Measurements from ENCODE around the gene PLPP6. TPM values are rescaled to one million over a fixed set of nuclear protein-coding genes. Genes with fewer than 3 reads are reported as not detected.

The PLPP6 gene
- total RNA-seq, 1 experiment from 2014 or later: 1.8 TPM

- Histone ChIP-seq H3K9me3 (replicated peaks) (no peaks in the 10 kb centered on the region), H3K27me3 (replicated peaks) (no peaks in the 10 kb centered on the region), H3K27ac (no peak overlapping the region), H3K4me1 (replicated peaks) (peaks cover 3% of the 10 kb centered on the region; the same call in 1 of the 2 replicates), H3K4me3 (no peak overlapping the region), H3K36me3 (no peaks in the 10 kb centered on the region)
- DNase-seq (ENCODE audit: low read depth in 1 of 2, low spot score in 2 of 2): no peak
These were observed 6.5 kb downstream of the PLPP6 start for GRCh38 chr9:4668604-4669003.

DNA sequence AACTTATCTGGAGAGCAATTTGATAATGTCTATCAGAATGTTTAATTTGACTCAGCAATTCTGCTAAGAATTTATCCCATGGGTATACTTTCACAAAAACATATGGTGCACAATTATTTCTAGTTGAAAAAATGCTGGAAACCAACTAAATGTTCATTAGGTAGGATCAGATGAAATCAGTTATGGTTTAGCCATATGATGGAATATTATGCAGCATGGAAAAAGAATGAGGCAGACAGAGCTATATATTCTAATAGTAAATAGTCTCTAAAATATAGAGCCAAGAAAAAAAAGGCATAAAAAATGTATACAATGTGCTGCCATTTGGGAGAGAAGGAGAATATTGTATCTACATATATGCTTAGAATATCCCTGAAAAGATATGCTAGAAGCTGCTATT, 7.8 kb downstream of the PLPP6 start:
- H3K27ac ChIP-seq: no peak overlapping the region
- no peaks in the 10 kb centered on the region for H3K9me3 ChIP-seq (replicated peaks)
- H3K4me1 ChIP-seq (replicated peaks): no peaks in the 10 kb centered on the region
- no peaks in the 10 kb centered on the region for H3K27me3 ChIP-seq (replicated peaks)
- H3K4me3 ChIP-seq: no peak overlapping the region
- no peaks in the 10 kb centered on the region for H3K36me3 ChIP-seq
- DNase-seq (ENCODE audit: low read depth in 1 of 2, low spot score in 2 of 2): no peak

GRCh38 chr9:4670591-4670990, 8.5 kb downstream of the PLPP6 start:
- Histone ChIP-seq H3K4me3 (no peak overlapping the region), H3K4me1 (replicated peaks) (no peaks in the 10 kb centered on the region), H3K27me3 (replicated peaks) (no peaks in the 10 kb centered on the region), H3K36me3 (no peaks in the 10 kb centered on the region), H3K9me3 (replicated peaks) (no peaks in the 10 kb centered on the region), H3K27ac (no peak overlapping the region)
- no peak for DNase-seq (ENCODE audit: low read depth in 1 of 2, low spot score in 2 of 2)

DNA sequence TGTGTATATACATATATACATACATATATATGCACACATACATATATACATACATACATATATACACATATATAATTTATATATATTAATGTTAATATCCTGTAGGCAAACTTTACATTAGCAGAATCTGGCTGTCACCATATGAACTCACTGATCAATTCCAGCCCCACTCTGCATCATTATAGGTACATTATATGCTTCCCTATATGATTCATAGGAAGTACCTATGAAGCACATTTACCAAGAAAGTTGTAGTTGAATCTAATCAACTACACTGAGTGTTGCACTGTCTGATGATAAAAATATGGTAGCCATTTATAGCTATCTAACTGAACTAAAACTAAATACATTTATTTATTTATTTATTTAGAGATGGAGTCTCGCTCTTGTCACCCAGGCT, 9.6 kb downstream of the PLPP6 start:
- no peak overlapping the region for H3K27ac ChIP-seq
- no peaks in the 10 kb centered on the region for H3K27me3 ChIP-seq (replicated peaks)
- H3K4me3 ChIP-seq: no peak overlapping the region
- H3K4me1 ChIP-seq (replicated peaks): no peaks in the 10 kb centered on the region
- no peak for DNase-seq (ENCODE audit: low read depth in 1 of 2, low spot score in 2 of 2)
- no peaks in the 10 kb centered on the region for H3K9me3 ChIP-seq (replicated peaks)
- H3K36me3 ChIP-seq: no peaks in the 10 kb centered on the region

GRCh38 chr9:4674783-4675182, 12.7 kb downstream of the PLPP6 start:
- H3K27ac ChIP-seq: no peak overlapping the region
- peaks cover 3% of the 10 kb centered on the region; the same call in 1 of the 2 replicates for H3K36me3 ChIP-seq
- no peak for DNase-seq (ENCODE audit: low read depth in 1 of 2, low spot score in 2 of 2)
- H3K4me3 ChIP-seq: no peak overlapping the region
- H3K27me3 ChIP-seq (replicated peaks): no peaks in the 10 kb centered on the region
- H3K4me1 ChIP-seq (replicated peaks): peaks cover 5% of the 10 kb centered on the region; the same call in 1 of the 2 replicates
- no peaks in the 10 kb centered on the region for H3K9me3 ChIP-seq (replicated peaks)

- Histone ChIP-seq H3K4me3 (no peak overlapping the region), H3K9me3 (replicated peaks) (no peaks in the 10 kb centered on the region), H3K4me1 (replicated peaks) (peaks cover 12% of the 10 kb centered on the region; the same call in 1 of the 2 replicates), H3K36me3 (peaks cover 4% of the 10 kb centered on the region; the same call in 1 of the 2 replicates), H3K27ac (no peak overlapping the region), H3K27me3 (replicated peaks) (no peaks in the 10 kb centered on the region)
- DNase-seq (ENCODE audit: low read depth in 1 of 2, low spot score in 2 of 2): no peak
These were observed 15.3 kb downstream of the PLPP6 start for GRCh38 chr9:4677392-4677791.

DNA sequence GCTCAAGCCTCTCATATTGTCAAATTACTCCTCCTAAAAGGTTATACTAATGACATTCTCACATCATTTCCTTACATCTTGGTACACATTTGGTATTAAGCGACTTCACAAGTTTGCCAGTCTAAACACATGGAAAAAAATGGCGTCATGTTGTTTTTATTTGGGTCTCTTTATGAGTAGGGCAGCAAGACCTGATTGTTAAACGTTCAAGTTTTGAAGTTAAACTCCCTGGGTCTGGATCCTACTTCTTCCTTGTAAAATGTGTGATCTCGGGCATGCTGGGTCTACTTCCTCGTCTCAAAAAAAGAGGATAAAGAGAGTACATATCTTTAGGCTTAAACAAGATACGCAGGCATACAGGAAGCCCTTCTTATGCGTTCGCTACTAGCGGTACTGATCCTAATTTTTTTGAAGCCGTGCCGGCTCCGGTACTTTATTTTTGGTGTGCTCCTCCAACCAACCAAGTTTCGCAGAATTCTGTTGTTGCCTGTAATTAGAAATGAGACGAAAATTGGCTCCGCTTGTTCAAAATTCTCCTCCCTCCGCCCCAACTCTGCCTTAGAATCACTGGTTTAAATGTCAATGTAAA, 16.7 kb downstream of the PLPP6 start:
- peak overlapping the region; percentile 83 for H3K4me3 ChIP-seq
- peaks cover 4% of the 10 kb centered on the region; the same call in 1 of the 2 replicates for H3K36me3 ChIP-seq
- DNase-seq (ENCODE audit: low read depth in 1 of 2, low spot score in 2 of 2): peak in 1 of 2 experiments; percentile 55
- H3K9me3 ChIP-seq (replicated peaks): no peaks in the 10 kb centered on the region
- H3K27ac ChIP-seq: peak overlapping the region; percentile 92
- H3K4me1 ChIP-seq (replicated peaks): peaks cover 12% of the 10 kb centered on the region; the same call in 1 of the 2 replicates
- no peaks in the 10 kb centered on the region for H3K27me3 ChIP-seq (replicated peaks)

GRCh38 chr9:4679268-4680172, 17.4 kb downstream of the PLPP6 start, which contains the start of gene CDC37L1:
TSS of gene CDC37L1 (plus strand) at chr9:4679569. CDS start at chr9:4679768, 199 bp downstream.
- Histone ChIP-seq H3K36me3 (peaks cover 4% of the 10 kb centered on the region; the same call in 1 of the 2 replicates), H3K9me3 (replicated peaks) (no peaks in the 10 kb centered on the region), H3K4me3 (peak within 1 kb of the TSS; percentile 83), H3K27me3 (replicated peaks) (no peaks in the 10 kb centered on the region), H3K27ac (peak within 1 kb of the TSS; percentile 92), H3K4me1 (replicated peaks) (peaks cover 12% of the 10 kb centered on the region; the same call in 1 of the 2 replicates)
- DNase-seq (ENCODE audit: low read depth in 1 of 2, low spot score in 2 of 2): peak; percentile 85 to 92

- peaks cover 6% of the 10 kb centered on the region; the same call in 1 of the 2 replicates for H3K36me3 ChIP-seq
- H3K9me3 ChIP-seq (replicated peaks): no peaks in the 10 kb centered on the region
- no peak overlapping the region; the same call in 1 of the 2 replicates for H3K27ac ChIP-seq
- H3K4me1 ChIP-seq (replicated peaks): peaks cover 12% of the 10 kb centered on the region; the same call in 1 of the 2 replicates
- DNase-seq (ENCODE audit: low read depth in 1 of 2, low spot score in 2 of 2): peak in 1 of 2 experiments; percentile 4
- peak overlapping the region; percentile 83 for H3K4me3 ChIP-seq
- H3K27me3 ChIP-seq (replicated peaks): no peaks in the 10 kb centered on the region
These were observed 18.1 kb downstream of the PLPP6 start for GRCh38 chr9:4680173-4680525.

GRCh38 chr9:4680750-4681149, 18.7 kb downstream of the PLPP6 start:
- peak overlapping the region; percentile 83 for H3K4me3 ChIP-seq
- H3K4me1 ChIP-seq (replicated peaks): peaks cover 12% of the 10 kb centered on the region; the same call in 1 of the 2 replicates
- H3K9me3 ChIP-seq (replicated peaks): no peaks in the 10 kb centered on the region
- H3K27me3 ChIP-seq (replicated peaks): no peaks in the 10 kb centered on the region
- no peak overlapping the region for H3K27ac ChIP-seq
- no peak for DNase-seq (ENCODE audit: low read depth in 1 of 2, low spot score in 2 of 2)
- peaks cover 6% of the 10 kb centered on the region; the same call in 1 of the 2 replicates for H3K36me3 ChIP-seq

DNA sequence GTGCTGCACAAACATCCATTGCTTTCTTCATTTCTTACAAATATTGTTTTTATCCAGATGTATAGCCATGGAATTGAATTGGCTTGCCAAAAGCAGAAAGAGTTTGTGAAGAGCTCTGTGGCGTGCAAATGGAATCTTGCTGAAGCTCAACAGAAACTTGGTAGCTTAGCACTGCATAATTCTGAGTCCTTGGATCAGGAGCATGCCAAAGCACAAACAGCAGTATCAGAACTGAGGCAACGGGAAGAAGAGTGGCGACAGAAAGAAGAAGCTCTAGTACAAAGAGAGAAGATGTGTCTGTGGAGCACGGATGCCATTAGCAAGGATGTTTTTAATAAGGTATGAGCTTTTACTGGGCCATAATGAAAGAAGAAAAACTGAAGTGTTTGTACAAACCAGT, 22.7 kb downstream of the PLPP6 start:
- no peak for DNase-seq (ENCODE audit: low read depth in 1 of 2, low spot score in 2 of 2)
- H3K27ac ChIP-seq: no peak overlapping the region
- H3K27me3 ChIP-seq (replicated peaks): no peaks in the 10 kb centered on the region
- H3K9me3 ChIP-seq (replicated peaks): no peaks in the 10 kb centered on the region
- H3K4me3 ChIP-seq: no peak overlapping the region
- H3K36me3 ChIP-seq: peaks cover 2% of the 10 kb centered on the region; the same call in 1 of the 2 replicates
- H3K4me1 ChIP-seq (replicated peaks): peaks cover 7% of the 10 kb centered on the region; the same call in 1 of the 2 replicates

DNA sequence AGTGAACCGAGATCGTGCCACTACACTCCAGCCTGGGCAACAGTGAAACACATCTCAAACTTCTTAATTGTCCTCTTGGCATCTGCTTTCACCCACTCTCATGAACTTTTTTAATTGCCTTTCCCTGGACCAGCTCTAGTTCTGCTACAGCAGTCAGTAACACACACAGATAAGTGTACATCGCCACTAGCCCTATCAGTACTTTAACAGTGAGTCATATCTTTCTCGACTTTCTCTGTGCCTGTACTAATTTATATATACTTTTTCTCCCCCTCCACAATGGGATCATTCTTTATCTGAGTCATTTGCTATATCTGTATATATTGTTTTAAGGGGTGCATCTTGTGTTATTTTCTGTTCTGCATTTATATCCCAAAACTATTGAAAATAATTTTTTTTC, 24.0 kb downstream of the PLPP6 start:
- Histone ChIP-seq H3K9me3 (replicated peaks) (no peaks in the 10 kb centered on the region), H3K27ac (no peak overlapping the region), H3K36me3 (0 out of 2 replicates have a peak, but pooled peaks cover 2% of the 10 kb centered on the region), H3K4me3 (no peak overlapping the region), H3K4me1 (replicated peaks) (no peaks in the 10 kb centered on the region; the same call in 1 of the 2 replicates), H3K27me3 (replicated peaks) (no peaks in the 10 kb centered on the region)
- no peak for DNase-seq (ENCODE audit: low read depth in 1 of 2, low spot score in 2 of 2)

DNA sequence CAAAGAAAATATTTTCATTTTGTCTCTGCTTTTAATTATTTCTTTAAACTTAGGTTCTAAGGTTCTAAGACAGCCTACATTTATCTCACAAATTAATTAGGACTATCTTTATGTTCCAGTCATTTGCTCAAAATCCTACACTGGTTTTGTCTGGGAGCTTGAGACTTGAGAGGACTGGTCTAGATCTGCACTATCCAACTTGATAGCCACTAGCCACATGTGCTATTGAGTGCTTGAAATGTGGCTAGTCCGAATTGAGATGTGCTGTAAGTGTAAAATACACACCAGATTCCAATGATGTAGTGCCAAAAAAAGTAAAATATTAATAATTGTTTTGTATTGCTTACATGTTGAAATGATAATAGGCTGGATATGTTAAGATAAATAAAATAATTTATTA, 24.5 kb downstream of the PLPP6 start:
- 0 out of 2 replicates have a peak, but pooled peaks cover 2% of the 10 kb centered on the region for H3K36me3 ChIP-seq
- H3K4me1 ChIP-seq (replicated peaks): no peaks in the 10 kb centered on the region
- no peaks in the 10 kb centered on the region for H3K9me3 ChIP-seq (replicated peaks)
- no peak overlapping the region for H3K4me3 ChIP-seq
- no peaks in the 10 kb centered on the region for H3K27me3 ChIP-seq (replicated peaks)
- H3K27ac ChIP-seq: no peak overlapping the region
- DNase-seq (ENCODE audit: low read depth in 1 of 2, low spot score in 2 of 2): no peak

- DNase-seq (ENCODE audit: low read depth in 1 of 2, low spot score in 2 of 2): no peak
- H3K27ac ChIP-seq: no peak overlapping the region
- H3K4me3 ChIP-seq: no peak overlapping the region
- 0 out of 2 replicates have a peak, but pooled peaks cover 2% of the 10 kb centered on the region for H3K36me3 ChIP-seq
- H3K9me3 ChIP-seq (replicated peaks): no peaks in the 10 kb centered on the region
- no peaks in the 10 kb centered on the region for H3K4me1 ChIP-seq (replicated peaks)
- no peaks in the 10 kb centered on the region for H3K27me3 ChIP-seq (replicated peaks)
These were observed 26.9 kb downstream of the PLPP6 start for GRCh38 chr9:4689021-4689420.
